Glomerular visceral epithelial cell (primary cell): ENCODE measurements around the gene CFAP221.

ENCODE experiments used
- DNase-seq: peaks from one replicate; pipeline ENCODE4 v3.0.0-alpha.2; 2016; ENCODE audit errors: extremely low spot score

CFAP221 gene

DNA sequence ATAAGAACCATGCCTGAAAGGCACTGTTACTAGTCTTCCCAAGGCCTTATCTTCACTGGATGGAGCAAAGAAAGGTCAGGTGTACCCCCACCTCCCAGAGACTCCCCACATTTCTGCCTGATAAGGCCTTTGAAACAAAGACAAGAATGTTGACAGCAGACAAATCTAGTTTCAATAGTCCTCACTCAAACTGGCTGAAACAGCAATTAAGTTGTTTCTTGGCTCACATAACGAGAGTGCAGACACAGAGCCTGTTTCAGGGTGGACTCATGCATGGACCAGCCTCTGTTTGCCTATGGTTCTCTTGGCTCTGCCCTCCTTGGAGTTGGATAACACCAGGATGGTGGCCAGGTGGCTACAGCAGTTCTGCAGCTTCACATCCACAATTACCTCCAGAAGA lies 7.5 kb upstream of the CFAP221 start:
- DNase-seq = no peak

GRCh38 chr2:119537792-119538191 lies 6.5 kb upstream of the CFAP221 start:
- no peak for DNase-seq

- DNase-seq = no peak
Measured at GRCh38 chr2:119541476-119541875, 2.8 kb upstream of the CFAP221 start.

DNA sequence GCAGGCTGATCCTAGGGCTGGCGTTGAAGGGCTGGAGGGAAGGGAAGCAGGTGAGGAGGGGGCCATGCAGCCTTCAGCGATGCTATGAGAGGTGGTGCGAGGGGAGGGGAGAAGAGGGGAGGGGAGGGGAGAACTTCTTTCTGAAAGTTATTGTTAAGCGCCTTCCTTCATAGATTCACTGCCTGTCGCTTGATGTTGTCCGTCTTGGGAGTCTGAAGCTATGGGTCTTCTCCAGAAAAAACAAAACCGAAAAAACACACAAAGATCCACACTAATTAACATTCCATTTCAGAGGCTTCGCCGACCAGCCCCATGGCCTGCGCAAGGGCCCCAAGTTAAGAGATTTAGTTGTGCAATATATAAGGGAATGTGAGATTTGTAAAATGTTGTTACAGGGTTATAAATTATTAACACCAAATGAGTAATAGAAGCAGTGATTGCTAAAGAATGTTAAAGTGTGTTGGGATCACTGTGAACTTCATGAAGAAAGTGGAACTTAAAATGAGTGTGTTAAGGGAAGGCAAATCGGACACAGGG lies 758 bp downstream of the CFAP221 start:
- peak; percentile 75 for DNase-seq

DNA sequence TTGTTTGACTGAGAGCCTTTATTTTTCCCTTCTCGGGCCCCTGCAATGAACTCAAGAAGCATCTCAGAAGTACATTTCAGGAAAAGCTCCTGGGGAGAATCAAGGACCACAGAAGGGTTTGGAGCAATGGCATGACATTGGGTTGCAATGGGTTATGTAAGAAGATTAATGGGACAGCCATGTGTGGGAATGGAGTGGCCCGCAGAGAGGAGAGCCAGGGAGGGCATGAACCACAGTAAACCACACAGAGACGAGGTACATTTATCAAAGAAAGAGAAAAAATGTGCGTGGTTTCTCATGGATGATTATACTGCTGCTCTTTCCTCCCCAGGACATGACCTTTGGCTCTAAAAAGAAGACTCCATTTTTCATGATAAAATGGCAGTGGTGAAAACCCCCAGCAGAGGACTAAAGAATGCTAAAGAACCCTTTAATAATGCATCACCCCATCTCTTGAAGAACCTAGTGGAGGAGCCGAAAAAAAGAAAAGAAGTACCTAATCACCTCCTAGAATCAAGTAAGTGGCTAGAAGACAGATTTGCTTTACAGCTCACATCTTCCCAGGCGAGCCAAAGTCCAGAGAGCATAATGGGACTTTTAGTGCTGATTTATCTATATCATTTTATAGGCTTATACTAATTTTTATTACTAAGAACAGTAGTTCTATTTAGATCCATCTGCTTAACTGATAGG lies 1.7 kb downstream of the CFAP221 start:
- peak; percentile 60 for DNase-seq

- no peak for DNase-seq
Measured at GRCh38 chr2:119546447-119546767, 2.2 kb downstream of the CFAP221 start.

DNA sequence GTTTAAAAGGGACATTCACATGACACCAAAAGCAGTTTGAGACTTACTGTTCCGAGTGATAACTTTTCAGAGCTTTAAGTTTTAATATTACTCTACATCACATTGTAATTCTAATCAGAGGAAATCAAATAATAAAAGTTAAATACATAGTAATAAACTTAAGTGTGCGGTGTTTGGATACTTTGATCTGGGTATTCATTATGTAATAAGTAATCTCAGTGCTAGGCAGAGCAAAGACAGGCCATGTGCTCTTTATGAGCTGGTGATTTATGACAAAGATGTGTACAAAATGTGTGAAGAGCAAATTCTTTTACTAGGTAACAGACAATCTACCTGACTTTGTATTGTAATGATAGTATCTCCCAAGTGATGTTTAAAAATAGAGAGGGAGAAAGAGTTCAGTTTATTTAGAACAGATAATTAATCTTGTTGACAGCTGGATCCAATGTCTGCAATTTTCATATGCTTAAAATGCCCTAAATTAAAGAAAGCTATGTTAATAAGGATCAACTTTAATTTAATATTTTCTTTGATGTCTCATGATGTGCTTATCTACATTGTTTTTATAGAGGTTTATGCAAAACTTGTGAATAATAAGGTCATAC lies 4.4 kb downstream of the CFAP221 start:
- no peak for DNase-seq

DNA sequence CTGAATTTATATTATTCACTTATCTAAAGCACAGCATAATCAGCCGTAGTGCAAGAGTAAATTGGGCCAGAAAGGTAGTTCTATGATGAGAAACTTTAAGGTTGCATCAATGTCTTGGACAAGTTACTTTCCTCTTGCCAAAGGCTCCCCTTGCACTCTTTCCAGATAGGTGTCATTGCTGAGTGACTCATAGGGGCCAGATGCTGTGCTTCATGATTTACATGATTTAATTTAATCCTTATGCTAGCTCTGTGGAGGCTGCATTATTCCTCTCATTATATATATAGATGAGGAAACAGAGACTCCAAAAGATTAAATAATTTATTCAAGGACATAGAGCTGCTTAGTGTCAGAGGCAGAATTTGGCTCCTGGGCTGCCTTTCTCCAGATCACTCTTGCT lies 5.0 kb downstream of the CFAP221 start:
- DNase-seq = peak; percentile 37

GRCh38 chr2:119550346-119550745 lies 6.1 kb downstream of the CFAP221 start:
- DNase-seq = no peak

DNA sequence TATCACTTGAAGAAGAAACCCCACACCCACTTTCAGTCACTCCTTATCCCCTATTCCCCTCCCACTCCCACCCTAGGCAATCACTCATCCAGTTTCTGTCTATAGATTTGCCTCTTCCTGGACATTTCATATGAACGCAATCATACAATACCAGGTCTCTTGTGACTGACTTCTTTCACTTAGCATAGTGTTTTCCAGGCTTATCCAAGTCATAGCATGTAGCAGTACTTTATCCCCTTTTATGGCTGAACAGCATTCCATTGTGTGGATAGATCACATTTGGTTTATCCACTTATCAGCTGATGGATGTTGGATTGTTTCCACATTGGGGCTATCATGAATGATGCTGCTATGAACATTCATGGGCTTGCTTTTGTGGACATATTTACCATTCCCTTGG lies 6.6 kb downstream of the CFAP221 start:
- DNase-seq = no peak

DNA sequence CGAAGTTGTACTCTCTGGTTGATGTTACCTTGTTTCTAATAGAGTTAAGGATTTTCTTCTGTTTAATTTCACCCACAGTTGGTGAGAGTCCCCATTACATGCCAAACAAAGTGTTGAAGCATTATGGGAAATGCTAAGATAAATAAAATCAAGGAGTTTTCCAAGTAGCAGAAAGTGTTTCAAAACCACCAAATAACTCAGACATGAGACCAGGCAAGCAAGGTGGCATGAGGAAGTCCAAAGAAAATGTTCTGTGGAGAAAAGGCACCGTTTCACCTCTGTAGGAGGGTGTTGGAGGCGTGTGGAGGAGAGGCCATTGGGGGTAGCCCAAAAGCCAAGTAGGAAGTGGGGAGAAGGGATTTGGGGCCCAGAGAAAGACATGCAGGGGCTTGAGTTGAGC lies 8.7 kb downstream of the CFAP221 start:
- no peak for DNase-seq

- no peak for DNase-seq
Measured at GRCh38 chr2:119553687-119554344, 9.6 kb downstream of the CFAP221 start.

DNA sequence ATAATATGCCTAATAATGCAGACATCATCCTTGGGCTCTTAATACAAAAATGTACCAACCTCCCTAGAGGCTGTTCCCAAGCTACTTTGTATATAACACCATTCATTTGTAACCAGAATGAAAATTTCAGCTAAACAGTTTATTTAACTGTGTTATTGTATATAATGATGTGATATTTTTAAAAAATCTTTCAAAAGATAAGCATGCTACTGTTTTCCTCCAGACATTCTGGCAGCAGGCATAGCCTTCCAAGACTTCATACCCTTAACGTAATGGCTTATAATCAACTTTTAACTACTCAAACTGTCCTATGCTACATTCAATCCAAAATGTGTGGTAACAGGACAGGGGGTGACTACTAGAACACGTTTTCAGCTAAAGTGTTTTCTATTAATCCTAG lies 21.2 kb downstream of the CFAP221 start:
- no peak for DNase-seq

DNA sequence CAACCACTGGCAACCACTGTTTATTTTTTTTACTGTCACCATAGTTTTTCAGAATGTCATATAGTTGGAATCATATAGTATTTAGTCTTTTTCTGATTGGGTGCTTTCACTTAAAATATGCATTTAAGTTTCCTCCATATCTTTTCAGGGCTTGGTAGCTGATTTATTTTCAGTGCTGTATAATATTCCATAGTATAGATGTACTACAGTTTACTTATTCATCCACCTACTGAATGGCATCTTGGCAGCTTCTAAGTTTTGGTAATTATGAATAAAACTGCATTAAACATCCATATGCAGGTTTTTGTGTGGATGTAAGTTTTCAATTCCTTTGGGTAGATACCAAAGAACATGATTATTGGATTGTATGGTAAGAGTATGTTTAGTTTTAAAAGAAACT lies 23.0 kb downstream of the CFAP221 start:
- no peak for DNase-seq

DNA sequence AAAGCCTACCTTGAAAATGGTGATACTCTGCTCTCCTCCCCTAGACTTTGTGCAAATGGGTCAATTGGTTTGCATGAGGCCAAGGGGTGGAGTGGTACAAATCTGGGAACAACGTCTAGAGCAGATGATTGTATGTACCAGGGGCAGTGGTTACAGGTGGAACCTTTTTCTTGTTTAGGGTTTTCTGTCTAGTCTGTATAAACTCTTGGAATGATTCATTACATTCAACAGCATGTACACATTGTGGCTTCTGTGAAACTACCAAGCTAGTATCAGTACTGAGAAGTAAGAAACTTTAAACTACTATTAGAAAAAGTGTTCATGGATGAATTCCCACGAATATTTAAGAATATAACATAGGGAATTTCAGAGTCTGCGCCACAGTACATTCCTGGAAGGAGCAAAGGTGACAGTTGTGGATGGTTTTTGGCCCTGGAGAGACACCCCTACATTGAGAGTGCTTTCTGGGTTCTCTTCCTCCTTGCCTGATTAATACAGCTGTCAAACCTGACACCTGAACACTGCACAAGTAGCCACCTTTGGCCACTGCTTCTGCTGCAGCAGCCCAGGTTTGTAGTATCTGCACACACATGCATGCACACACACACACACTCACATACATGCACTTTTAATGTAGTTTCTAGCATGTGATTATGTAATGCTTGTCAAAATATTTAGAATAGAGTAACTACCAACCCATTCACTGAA lies 30.0 kb downstream of the CFAP221 start:
- DNase-seq = no peak

- DNase-seq = peak; percentile 20
Measured at GRCh38 chr2:119574864-119575263, 30.6 kb downstream of the CFAP221 start.

DNA sequence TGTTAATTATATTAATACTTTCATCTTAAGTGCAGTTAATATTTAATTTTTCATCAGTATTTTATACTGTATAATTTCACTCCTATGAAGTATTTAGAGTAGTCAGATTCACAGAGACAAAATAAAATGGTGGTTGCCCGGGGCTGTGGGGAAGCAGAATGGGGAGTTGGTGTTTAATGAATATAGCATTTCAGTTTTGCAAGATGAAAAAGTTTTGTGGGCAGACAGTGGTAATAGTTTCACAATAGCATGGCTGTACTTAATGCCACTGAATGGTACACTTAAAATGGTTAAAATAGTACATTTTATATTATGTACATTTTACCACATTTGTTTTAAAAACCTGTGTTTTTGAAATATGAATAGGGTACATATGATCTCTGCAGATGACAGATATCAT lies 31.2 kb downstream of the CFAP221 start:
- DNase-seq = no peak

DNA sequence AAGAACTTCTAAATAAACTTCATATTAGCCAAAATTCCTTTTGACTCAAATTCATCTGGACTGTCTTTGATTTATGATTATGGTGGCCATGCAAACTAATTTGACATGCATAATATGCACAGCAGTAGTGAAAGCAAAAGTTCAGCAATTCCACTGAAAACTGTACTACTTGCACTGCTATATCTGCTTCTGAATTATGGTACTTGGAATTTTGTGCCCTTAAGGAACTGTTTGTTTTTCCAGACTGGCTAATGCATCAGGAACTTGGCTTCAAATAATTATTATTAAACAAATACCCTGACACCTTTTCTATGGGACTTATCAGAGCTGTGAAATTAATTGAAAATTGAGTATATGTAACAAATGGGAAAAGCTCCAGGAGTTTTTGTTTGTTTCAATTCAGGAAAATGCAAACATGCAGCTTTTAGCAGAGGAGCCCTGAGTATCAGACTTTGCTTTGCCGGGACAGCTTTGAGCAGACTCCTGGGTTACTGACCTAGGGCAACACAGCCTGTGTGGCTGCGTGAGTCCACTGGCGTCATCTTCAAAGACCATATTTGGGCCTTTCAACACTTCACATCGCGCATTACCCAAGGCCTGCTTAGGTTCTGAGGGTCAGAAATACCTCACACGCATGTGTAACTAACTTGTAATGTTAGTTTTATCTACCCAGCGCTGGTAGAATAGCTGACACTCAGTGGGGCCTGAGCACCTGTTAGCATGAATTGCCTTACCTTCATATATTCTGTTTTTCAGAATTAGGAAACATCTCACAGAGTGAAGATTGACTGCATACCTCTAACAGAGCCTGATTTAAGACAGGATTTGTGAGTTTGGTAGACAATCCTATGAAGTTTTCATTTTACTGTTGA lies 35.4 kb downstream of the CFAP221 start:
- no peak for DNase-seq

DNA sequence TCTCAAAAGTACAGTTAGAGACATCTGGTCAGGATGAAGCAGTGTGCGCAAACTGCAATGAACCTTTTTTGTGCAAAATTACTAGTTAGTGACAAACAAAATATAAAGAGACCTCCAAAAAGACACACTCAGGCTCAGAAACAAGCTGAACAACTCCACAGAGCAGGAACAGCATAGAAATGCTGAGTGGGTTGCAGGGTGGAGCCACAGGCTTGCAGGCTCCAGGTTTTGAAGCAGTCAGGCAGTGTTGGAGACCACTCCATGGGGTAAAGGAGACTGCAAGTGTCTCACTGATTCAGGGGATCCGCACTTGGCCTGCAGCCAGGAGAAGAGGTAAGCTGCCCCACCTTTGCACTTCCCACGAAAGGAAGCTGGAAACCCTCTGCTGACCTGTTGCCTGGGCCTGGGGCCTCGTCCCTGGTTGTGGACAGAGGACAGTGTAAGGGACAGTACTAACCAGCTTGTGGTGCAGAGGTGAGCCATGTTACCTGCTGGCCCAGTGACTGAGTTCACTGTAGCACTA lies 36.4 kb downstream of the CFAP221 start:
- no peak for DNase-seq

GRCh38 chr2:119583291-119583690 lies 39.0 kb downstream of the CFAP221 start:
- DNase-seq = no peak

GRCh38 chr2:119584469-119584868 lies 40.2 kb downstream of the CFAP221 start:
- DNase-seq = no peak
